ENCODE results near the gene PYCARD. TPM values are rescaled to one million over a fixed set of nuclear protein-coding genes. Genes with fewer than 3 reads are reported as not detected.

PYCARD gene
- total and polyA plus RNA-seq, 9 of the 15 experiments (the other 6 are each of a cell fraction or from before 2014, with no cell fraction given): 1.3 to 28.4 (median 6.0) TPM

DNA sequence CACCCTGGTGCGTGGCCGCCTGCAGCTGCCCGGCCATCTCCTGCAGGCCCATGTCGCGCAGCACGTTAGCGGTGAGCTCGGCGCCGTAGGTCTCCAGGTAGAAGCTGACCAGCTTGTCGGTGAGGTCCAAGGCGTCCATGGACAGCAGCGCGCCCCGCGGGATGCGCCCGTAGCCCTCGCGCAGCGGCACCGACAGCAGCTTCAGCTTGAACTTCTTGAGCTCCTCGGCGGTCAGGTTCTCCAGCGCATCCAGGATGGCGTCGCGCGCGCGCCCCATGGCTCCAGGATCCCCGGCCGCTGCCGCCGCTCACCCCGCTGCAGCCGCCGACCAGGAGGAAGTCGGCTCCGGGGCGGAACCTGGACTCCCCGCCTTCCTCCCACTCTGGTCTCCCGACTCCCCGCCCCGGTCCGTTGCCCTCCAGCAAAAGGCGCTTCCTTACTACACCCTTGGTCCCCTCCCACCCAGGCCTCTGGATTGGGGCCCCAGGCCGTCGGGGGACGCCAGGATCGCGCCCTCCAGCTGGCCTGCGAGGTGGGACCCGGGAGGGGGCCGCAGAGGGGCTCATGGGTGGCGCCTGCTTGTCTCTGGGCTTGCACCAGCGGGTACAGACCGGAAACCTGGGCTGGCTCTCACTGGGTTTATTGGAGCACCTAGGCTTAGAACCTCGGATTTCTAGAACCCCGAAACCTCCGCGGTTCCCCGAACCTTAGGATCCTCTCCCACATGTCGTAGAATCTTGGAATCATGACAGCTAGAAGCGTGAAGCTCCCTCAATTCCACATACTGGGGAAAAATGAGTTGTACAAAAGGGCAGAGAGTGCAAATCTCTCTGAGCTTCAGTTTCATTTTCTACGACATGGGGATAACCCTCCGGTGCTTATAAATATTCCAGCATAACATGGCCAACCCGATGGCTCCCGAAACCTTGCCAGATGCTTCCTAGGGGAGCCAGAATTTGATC, at the start of gene PYCARD (continued):
- TF ChIP-seq SFPQ (IDR thresholded peaks at IDR 0.05; ENCODE audit: low read depth, low read length): no peak
- TF ChIP-seq TSHZ1 (CRISPR knock-in tag; IDR thresholded peaks at IDR 0.05): no peak
- TF ChIP-seq ZFX (CRISPR knock-in tag; IDR thresholded peaks at IDR 0.05): no peak
- no peak for TF ChIP-seq HSF4 (CRISPR knock-in tag; IDR thresholded peaks at IDR 0.05; ENCODE audit: borderline replicate concordance)
- no peak for TF ChIP-seq MYBL2 (IDR thresholded peaks at IDR 0.05; ENCODE audit: low read depth)
- no peak for TF ChIP-seq MYBL2 (CRISPR knock-in tag; IDR thresholded peaks at IDR 0.05; ENCODE audit: borderline replicate concordance)
- TF ChIP-seq RNF2 (IDR thresholded peaks at IDR 0.05): no peak
- no peak for TF ChIP-seq E2F8 (IDR thresholded peaks at IDR 0.05; ENCODE audit: low read depth, partially characterized antibody)
- TF ChIP-seq CREM (IDR thresholded peaks at IDR 0.05; ENCODE audit: low read depth): no peak
- no peak for TF ChIP-seq JUNB (CRISPR knock-in tag; conservative IDR thresholded peaks at IDR 0.05)
- TF ChIP-seq THRAP3 (IDR thresholded peaks at IDR 0.05; ENCODE audit: borderline replicate concordance): no peak
- no peak for TF ChIP-seq FOXM1 (IDR thresholded peaks at IDR 0.05; ENCODE audit: low read depth)
- TF ChIP-seq FOXM1 (CRISPR knock-in tag; IDR thresholded peaks at IDR 0.05; ENCODE audit: low read depth): no peak
- no peak for TF ChIP-seq EWSR1 (IDR thresholded peaks at IDR 0.05; ENCODE audit: borderline replicate concordance, low read depth, partially characterized antibody)
- peak in 1 of 3 experiments; percentile 45 for TF ChIP-seq YY1 (IDR thresholded peaks at IDR 0.05; ENCODE audit: borderline replicate concordance in 1 of 3, control insufficient read depth in 1 of 3, extremely low read depth in 1 of 3, insufficient read depth in 3 of 3, insufficient read length in 1 of 3, insufficient replicate concordance in 2 of 3, low read depth in 1 of 3, low read length in 2 of 3)
- no peak for TF ChIP-seq ZNF354B (CRISPR knock-in tag; IDR thresholded peaks at IDR 0.05)
- TF ChIP-seq PTRF (tag; IDR thresholded peaks at IDR 0.05): no peak
- no peak for TF ChIP-seq SOX6 (IDR thresholded peaks at IDR 0.05)
- TF ChIP-seq ZBED1 (IDR thresholded peaks at IDR 0.05): no peak

Data from K562 (cell line).